ENCODE data around the gene CLSTN3. TPM values are rescaled to one million over a fixed set of nuclear protein-coding genes. Genes with fewer than 3 reads are reported as not detected.

The CLSTN3 gene
- total and polyA plus RNA-seq, 2 of the 13 experiments (the other 11 are each of a cell fraction or from before 2014, with no cell fraction given), result 26.2 to 94.1 TPM

DNA sequence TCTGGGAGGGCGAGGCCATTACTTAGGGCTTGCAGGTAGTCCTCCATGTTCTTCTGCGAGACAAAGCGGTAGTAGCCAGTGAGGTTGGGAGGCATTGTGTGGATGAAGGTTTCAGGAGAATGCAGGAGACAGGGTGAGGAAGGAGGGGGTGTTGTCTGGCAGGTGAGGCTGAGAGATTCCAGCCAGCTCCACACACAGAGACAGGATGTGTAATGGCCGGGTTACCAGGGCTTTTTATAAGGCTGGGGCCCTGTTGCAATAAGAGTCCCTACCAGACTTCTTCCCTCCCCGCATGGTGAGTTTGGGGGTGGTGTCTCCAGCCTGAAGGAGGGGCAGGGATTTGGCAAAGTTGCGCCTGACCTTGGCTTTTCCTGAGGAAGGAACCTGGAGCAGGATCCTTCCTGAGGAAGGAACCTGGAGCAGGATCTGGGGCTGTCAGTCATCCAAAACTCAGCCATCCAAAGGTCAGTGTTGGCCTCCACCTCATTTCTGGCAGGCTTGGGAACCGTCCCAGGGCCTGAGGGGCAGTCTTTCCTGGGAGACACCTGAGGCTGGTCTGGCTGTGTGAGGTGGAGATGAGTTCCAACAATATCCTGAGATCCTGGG lies 1.4 kb upstream of the CLSTN3 start, which contains the start of gene RBP5 (continued):
- TF ChIP-seq, protein P1, sequence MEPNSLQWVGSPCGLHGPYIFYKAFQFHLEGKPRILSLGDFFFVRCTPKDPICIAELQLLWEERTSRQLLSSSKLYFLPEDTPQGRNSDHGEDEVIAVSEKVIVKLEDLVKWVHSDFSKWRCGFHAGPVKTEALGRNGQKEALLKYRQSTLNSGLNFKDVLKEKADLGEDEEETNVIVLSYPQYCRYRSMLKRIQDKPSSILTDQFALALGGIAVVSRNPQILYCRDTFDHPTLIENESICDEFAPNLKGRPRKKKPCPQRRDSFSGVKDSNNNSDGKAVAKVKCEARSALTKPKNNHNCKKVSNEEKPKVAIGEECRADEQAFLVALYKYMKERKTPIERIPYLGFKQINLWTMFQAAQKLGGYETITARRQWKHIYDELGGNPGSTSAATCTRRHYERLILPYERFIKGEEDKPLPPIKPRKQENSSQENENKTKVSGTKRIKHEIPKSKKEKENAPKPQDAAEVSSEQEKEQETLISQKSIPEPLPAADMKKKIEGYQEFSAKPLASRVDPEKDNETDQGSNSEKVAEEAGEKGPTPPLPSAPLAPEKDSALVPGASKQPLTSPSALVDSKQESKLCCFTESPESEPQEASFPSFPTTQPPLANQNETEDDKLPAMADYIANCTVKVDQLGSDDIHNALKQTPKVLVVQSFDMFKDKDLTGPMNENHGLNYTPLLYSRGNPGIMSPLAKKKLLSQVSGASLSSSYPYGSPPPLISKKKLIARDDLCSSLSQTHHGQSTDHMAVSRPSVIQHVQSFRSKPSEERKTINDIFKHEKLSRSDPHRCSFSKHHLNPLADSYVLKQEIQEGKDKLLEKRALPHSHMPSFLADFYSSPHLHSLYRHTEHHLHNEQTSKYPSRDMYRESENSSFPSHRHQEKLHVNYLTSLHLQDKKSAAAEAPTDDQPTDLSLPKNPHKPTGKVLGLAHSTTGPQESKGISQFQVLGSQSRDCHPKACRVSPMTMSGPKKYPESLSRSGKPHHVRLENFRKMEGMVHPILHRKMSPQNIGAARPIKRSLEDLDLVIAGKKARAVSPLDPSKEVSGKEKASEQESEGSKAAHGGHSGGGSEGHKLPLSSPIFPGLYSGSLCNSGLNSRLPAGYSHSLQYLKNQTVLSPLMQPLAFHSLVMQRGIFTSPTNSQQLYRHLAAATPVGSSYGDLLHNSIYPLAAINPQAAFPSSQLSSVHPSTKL (CRISPR knock-in tag; IDR thresholded peaks at IDR 0.05), result no peak
- TF ChIP-seq HBP1 (CRISPR knock-in tag; IDR thresholded peaks at IDR 0.05; ENCODE audit: low read depth) (no peak; the same call in 1 of the 2 replicates), BRCA1 (CRISPR knock-in tag; IDR thresholded peaks at IDR 0.05) (no peak), ZNF136 (CRISPR knock-in tag; IDR thresholded peaks at IDR 0.05; ENCODE audit: low read depth) (no peak), MYC (CRISPR knock-in tag; IDR thresholded peaks at IDR 0.05; ENCODE audit: borderline replicate concordance) (peak; percentile 37; the same call in 1 of the 2 replicates), GPN1 (CRISPR knock-in tag; IDR thresholded peaks at IDR 0.05; ENCODE audit: borderline replicate concordance) (no peak), TAF1 (CRISPR knock-in tag; IDR thresholded peaks at IDR 0.05) (no peak; the same call in 1 of the 2 replicates), HOXA9 (CRISPR knock-in tag; IDR thresholded peaks at IDR 0.05; ENCODE audit: borderline replicate concordance) (no peak), PLSCR1 (CRISPR knock-in tag; IDR thresholded peaks at IDR 0.05; ENCODE audit: borderline replicate concordance) (no peak), ETS1 (CRISPR knock-in tag; IDR thresholded peaks at IDR 0.05) (no peak), NR1H2 (CRISPR knock-in tag; IDR thresholded peaks at IDR 0.05; ENCODE audit: borderline replicate concordance, low read depth) (no peak), HNRNPK (IDR thresholded peaks at IDR 0.05; ENCODE audit: low read depth, low read length, poor library complexity, severe bottlenecking) (no peak), BRD4 (CRISPR knock-in tag; IDR thresholded peaks at IDR 0.05) (peak; percentile 73; the same call in 1 of the 2 replicates), SALL2 (CRISPR knock-in tag; IDR thresholded peaks at IDR 0.05) (no peak), CAMTA2 (CRISPR knock-in tag; IDR thresholded peaks at IDR 0.05; ENCODE audit: borderline replicate concordance) (no peak), HNF1B (CRISPR knock-in tag; IDR thresholded peaks at IDR 0.05) (no peak), PAX8 (CRISPR knock-in tag; IDR thresholded peaks at IDR 0.05; ENCODE audit: borderline replicate concordance) (no peak), ZFP90 (CRISPR knock-in tag; IDR thresholded peaks at IDR 0.05; ENCODE audit: borderline replicate concordance) (0 out of 2 replicates have a peak, but pooled peaks have one; percentile 40)
- TF ChIP-seq, protein P2, sequence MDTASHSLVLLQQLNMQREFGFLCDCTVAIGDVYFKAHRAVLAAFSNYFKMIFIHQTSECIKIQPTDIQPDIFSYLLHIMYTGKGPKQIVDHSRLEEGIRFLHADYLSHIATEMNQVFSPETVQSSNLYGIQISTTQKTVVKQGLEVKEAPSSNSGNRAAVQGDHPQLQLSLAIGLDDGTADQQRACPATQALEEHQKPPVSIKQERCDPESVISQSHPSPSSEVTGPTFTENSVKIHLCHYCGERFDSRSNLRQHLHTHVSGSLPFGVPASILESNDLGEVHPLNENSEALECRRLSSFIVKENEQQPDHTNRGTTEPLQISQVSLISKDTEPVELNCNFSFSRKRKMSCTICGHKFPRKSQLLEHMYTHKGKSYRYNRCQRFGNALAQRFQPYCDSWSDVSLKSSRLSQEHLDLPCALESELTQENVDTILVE (CRISPR knock-in tag; IDR thresholded peaks at IDR 0.05), result no peak

Measured in HepG2 (cell line).